ENCODE results near the gene NGDN. TPM values are rescaled to one million over a fixed set of nuclear protein-coding genes. Genes with fewer than 3 reads are reported as not detected.

NGDN gene
- total and polyA plus RNA-seq, 10 donors, result 32.7 to 62.7 (median 40.3) TPM

- Histone ChIP-seq H3K4me3 (no peak overlapping the region), H3K4me1 (peaks cover 0 to 10% (median 0%) of the 10 kb centered on the region in 6 donors), H3K27me3 (replicated peaks in 1 of 7) (peaks cover 0 to 13% (median 0%) of the 10 kb centered on the region in 7 donors), H3K27ac (no peak overlapping the region), H3K36me3 (no peaks in the 10 kb centered on the region), H3K9me3 (no peaks in the 10 kb centered on the region)
- TF ChIP-seq POLR2AphosphoS5 (IDR thresholded peaks at IDR 0.05), result no peak
- no peak for TF ChIP-seq POLR2A (IDR thresholded peaks at IDR 0.05)
- TF ChIP-seq CTCF (IDR thresholded peaks at IDR 0.05 in 8 of 11, conservative IDR thresholded peaks at IDR 0.05 in 3 of 11), result no peak
- DNase-seq, result no peak
- 71 to 85% (median 84%) methylated on average over 9 of the region's 9 CpGs for WGBS, 5 donors
- intact Hi-C loops (cut with DNase I; ENCODE audit: low total_unique reads), result no loop called here
Observed at GRCh38 chr14:23442721-23443356, 26.7 kb upstream of the NGDN start.

DNA sequence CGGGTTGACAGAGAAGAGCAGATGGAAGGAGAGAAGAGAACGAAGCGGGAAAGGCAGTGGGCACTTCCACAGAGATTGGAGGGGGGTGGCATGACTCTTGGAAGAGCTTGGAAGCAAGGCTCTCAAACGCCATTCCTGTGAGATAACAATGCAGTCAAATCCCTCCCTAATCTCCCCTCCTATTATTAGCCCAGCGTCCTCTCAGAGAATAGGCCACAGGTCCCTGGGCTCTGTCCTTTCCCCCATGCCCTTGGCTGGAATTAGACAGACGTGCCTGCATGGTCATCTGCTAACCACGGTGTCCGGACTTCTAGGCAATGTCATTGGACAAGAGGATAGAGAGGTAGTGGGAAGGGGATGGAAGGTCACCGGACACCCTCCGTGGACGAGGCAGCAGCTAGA is 26.1 kb upstream of the NGDN start:
- intact Hi-C loops (cut with DNase I; ENCODE audit: low total_unique reads), result no loop called here
- WGBS, 5 donors, result 76 to 91% (median 83%) methylated on average over 11 of the region's 11 CpGs
- no peaks in the 10 kb centered on the region for H3K9me3 ChIP-seq
- TF ChIP-seq CTCF (IDR thresholded peaks at IDR 0.05 in 8 of 11, conservative IDR thresholded peaks at IDR 0.05 in 3 of 11) (no peak), POLR2A (IDR thresholded peaks at IDR 0.05) (no peak), POLR2AphosphoS5 (IDR thresholded peaks at IDR 0.05) (no peak)
- no peak overlapping the region for H3K4me3 ChIP-seq
- no peak for DNase-seq
- no peak overlapping the region for H3K27ac ChIP-seq
- H3K36me3 ChIP-seq, result no peaks in the 10 kb centered on the region
- H3K27me3 ChIP-seq (replicated peaks in 1 of 7), result peaks cover 0 to 13% (median 0%) of the 10 kb centered on the region in 7 donors
- peaks cover 0 to 10% (median 0%) of the 10 kb centered on the region in 6 donors for H3K4me1 ChIP-seq

- Histone ChIP-seq H3K9me3 (no peaks in the 10 kb centered on the region), H3K27ac (no peak overlapping the region), H3K4me3 (no peak overlapping the region), H3K27me3 (replicated peaks in 1 of 7) (peaks cover 0 to 13% (median 0%) of the 10 kb centered on the region in 7 donors), H3K36me3 (no peaks in the 10 kb centered on the region), H3K4me1 (peaks cover 0 to 10% (median 0%) of the 10 kb centered on the region in 6 donors)
- 66 to 85% (median 79%) methylated on average over 6 of the region's 6 CpGs for WGBS, 5 donors
- no peak for TF ChIP-seq CTCF (IDR thresholded peaks at IDR 0.05 in 8 of 11, conservative IDR thresholded peaks at IDR 0.05 in 3 of 11)
- no peak for TF ChIP-seq POLR2A (IDR thresholded peaks at IDR 0.05)
- TF ChIP-seq POLR2AphosphoS5 (IDR thresholded peaks at IDR 0.05), result no peak
- intact Hi-C loops (cut with DNase I; ENCODE audit: low total_unique reads), result no loop called here
- DNase-seq, result no peak
Observed at GRCh38 chr14:23443881-23444280, 25.6 kb upstream of the NGDN start.

DNA sequence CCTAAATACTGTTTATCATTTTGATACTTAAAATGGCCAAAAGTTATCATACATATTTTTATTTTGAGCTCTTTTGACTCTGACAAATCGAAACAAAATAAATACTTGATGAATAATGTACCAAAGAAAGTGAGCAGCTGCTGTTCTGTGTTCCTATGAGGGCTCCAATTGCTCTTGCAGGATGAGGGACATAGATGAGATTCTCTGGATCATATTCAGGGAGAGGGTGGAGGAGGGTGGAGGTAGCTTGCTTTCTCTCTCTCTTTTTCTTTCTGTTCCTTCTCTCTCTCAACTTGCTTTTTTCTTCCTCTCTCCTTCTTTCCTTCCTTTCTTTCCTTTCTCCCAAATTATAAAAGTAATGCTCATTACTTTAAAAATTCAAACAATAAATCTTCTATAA is 25.2 kb upstream of the NGDN start:
- no peaks in the 10 kb centered on the region for H3K9me3 ChIP-seq
- no peak overlapping the region for H3K4me3 ChIP-seq
- 50 to 80% (median 70%) methylated on average over 1 of the region's 1 CpG for WGBS, 5 donors
- H3K36me3 ChIP-seq, result no peaks in the 10 kb centered on the region
- DNase-seq, result no peak
- intact Hi-C loops (cut with DNase I; ENCODE audit: low total_unique reads), result no loop called here
- peaks cover 0 to 13% (median 0%) of the 10 kb centered on the region in 7 donors for H3K27me3 ChIP-seq (replicated peaks in 1 of 7)
- H3K4me1 ChIP-seq, result peaks cover 0 to 10% (median 0%) of the 10 kb centered on the region in 6 donors
- no peak overlapping the region for H3K27ac ChIP-seq
- no peak for TF ChIP-seq POLR2A (IDR thresholded peaks at IDR 0.05)
- no peak for TF ChIP-seq POLR2AphosphoS5 (IDR thresholded peaks at IDR 0.05)
- no peak for TF ChIP-seq CTCF (IDR thresholded peaks at IDR 0.05 in 8 of 11, conservative IDR thresholded peaks at IDR 0.05 in 3 of 11)

Data from spleen (tissue), 11 donors.